Measurements from ENCODE around the gene PLXNA2. TPM values are rescaled to one million over a fixed set of nuclear protein-coding genes. Genes with fewer than 3 reads are reported as not detected.

PLXNA2 gene
- total RNA-seq, 2 donors from 2014 or later = 7.3 to 8.9 TPM

DNA sequence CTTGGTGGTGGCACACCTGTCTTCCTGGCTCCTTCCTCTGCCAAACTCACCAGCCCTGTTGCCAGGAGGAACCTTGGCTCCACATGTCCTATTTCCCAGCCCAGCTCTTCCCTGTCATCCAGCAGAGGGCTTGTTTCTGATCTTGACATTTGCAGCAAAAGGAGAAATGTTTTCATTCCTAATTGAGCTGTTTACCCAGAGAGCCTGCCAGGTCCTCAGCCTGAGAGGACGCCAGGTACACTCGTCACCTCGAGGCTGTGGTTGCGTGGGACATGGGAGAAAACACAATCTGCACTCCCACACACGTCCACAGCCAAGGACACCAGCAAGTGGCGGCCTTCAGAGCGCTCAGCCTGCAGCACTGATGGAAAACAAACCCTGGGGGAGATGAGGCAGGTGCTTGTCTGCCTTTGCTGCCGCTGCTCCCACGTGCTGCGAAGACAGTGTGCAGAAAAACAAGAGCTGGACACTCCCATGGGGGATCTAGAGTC, 200.4 kb downstream of the PLXNA2 start:
- peaks cover 3% of the 10 kb centered on the region for H3K4me1 ChIP-seq (replicated peaks)
- no peaks in the 10 kb centered on the region for H3K9me3 ChIP-seq
- TF ChIP-seq, protein P1, sequence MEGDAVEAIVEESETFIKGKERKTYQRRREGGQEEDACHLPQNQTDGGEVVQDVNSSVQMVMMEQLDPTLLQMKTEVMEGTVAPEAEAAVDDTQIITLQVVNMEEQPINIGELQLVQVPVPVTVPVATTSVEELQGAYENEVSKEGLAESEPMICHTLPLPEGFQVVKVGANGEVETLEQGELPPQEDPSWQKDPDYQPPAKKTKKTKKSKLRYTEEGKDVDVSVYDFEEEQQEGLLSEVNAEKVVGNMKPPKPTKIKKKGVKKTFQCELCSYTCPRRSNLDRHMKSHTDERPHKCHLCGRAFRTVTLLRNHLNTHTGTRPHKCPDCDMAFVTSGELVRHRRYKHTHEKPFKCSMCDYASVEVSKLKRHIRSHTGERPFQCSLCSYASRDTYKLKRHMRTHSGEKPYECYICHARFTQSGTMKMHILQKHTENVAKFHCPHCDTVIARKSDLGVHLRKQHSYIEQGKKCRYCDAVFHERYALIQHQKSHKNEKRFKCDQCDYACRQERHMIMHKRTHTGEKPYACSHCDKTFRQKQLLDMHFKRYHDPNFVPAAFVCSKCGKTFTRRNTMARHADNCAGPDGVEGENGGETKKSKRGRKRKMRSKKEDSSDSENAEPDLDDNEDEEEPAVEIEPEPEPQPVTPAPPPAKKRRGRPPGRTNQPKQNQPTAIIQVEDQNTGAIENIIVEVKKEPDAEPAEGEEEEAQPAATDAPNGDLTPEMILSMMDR (IDR thresholded peaks at IDR 0.05) = peak in 1 of 4 experiments; percentile 11
- TF ChIP-seq POLR2AphosphoS5 (IDR thresholded peaks at IDR 0.05) (peak; percentile 56), POLR2A (IDR thresholded peaks at IDR 0.05) (no peak)
- no peak overlapping the region for H3K27ac ChIP-seq
- peak; percentile 36 for DNase-seq (ENCODE audit: low spot score)
- 72% methylated on average over 3 of the region's 10 CpGs for WGBS
- H3K4me3 ChIP-seq = no peak overlapping the region
- H3K36me3 ChIP-seq = no peaks in the 10 kb centered on the region
- intact Hi-C loops (cut with DNase I) = no loop called here
- no peaks in the 10 kb centered on the region for H3K27me3 ChIP-seq (replicated peaks; ENCODE audit: insufficient read depth)

GRCh38 chr1:208042868-208043267, 201.3 kb downstream of the PLXNA2 start:
- Histone ChIP-seq H3K4me1 (replicated peaks) (peaks cover 3% of the 10 kb centered on the region), H3K36me3 (no peaks in the 10 kb centered on the region), H3K27ac (no peak overlapping the region), H3K4me3 (no peak overlapping the region), H3K27me3 (replicated peaks; ENCODE audit: insufficient read depth) (no peaks in the 10 kb centered on the region), H3K9me3 (no peaks in the 10 kb centered on the region)
- no peak for TF ChIP-seq POLR2AphosphoS5 (IDR thresholded peaks at IDR 0.05)
- TF ChIP-seq, protein P1 (IDR thresholded peaks at IDR 0.05) = no peak
- no peak for TF ChIP-seq POLR2A (IDR thresholded peaks at IDR 0.05)
- DNase-seq (ENCODE audit: low spot score) = no peak
- whole genome bisulfite sequencing = 93% methylated on average over 13 of the region's 13 CpGs
- intact Hi-C loops (cut with DNase I) = no loop called here

DNA sequence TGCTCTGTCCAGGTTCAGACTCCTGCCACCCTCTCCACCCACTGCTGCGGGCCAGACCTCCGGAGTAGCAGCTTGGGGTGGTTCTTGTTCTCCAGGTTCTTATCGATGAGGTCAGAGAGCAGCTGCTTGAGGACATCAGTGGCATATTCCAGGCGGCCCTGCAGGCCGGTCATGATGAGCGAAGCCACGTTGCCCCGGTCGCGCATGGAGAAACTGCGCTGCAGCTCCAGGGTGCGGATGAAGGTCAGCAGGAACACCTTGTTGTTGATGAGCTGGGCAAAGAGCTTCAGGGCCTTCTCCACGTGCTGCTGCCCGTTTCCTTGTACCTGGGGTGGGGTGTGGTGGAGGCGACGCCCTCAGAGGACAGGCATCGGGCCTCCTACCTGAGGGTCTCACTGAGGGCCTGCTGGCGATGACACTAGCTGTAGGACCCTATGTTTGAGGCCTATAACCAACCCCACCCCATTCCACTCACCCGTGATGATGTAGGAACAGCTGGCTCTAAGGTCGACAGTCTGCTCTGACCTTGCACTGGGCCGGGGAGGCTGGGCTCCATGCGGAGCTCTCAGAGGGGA, 202.1 kb downstream of the PLXNA2 start:
- no peak overlapping the region for H3K4me3 ChIP-seq
- intact Hi-C loops (cut with DNase I) = no loop called here
- TF ChIP-seq POLR2A (IDR thresholded peaks at IDR 0.05) = no peak
- TF ChIP-seq POLR2AphosphoS5 (IDR thresholded peaks at IDR 0.05) = no peak
- TF ChIP-seq, protein P1 (IDR thresholded peaks at IDR 0.05) = no peak
- H3K9me3 ChIP-seq = no peaks in the 10 kb centered on the region
- no peaks in the 10 kb centered on the region for H3K27me3 ChIP-seq (replicated peaks; ENCODE audit: insufficient read depth)
- DNase-seq (ENCODE audit: low spot score) = no peak
- no peaks in the 10 kb centered on the region for H3K36me3 ChIP-seq
- no peak overlapping the region for H3K27ac ChIP-seq
- 95% methylated on average over 22 of the region's 22 CpGs for WGBS
- H3K4me1 ChIP-seq (replicated peaks) = no peaks in the 10 kb centered on the region

DNA sequence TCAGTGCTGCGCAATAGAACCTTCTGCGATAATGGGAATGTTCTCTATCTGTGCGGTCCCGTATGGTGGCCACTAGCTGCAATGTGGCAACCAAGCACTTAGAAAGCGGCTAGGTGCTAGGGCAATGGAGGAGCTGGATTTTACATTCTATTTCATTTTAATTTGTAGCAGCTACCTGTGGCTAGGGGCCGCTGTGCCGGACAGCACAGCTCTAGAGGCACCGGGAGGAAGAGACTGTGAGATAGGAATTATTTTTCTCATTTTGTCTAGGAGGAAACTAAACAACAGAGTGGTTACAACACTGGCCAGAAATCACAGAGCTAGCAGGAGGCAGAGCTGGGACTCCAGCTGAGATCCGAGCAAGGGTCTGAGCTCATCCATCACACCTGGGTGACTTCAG, 202.7 kb downstream of the PLXNA2 start:
- intact Hi-C loops (cut with DNase I) = no loop called here
- no peaks in the 10 kb centered on the region for H3K4me1 ChIP-seq (replicated peaks)
- no peak overlapping the region for H3K27ac ChIP-seq
- no peaks in the 10 kb centered on the region for H3K27me3 ChIP-seq (replicated peaks; ENCODE audit: insufficient read depth)
- H3K36me3 ChIP-seq = no peaks in the 10 kb centered on the region
- 97% methylated on average over 9 of the region's 9 CpGs for WGBS
- no peak for DNase-seq (ENCODE audit: low spot score)
- TF ChIP-seq, protein P1 (IDR thresholded peaks at IDR 0.05) = no peak
- TF ChIP-seq POLR2A (IDR thresholded peaks at IDR 0.05) (no peak), POLR2AphosphoS5 (IDR thresholded peaks at IDR 0.05) (no peak)
- H3K4me3 ChIP-seq = no peak overlapping the region
- H3K9me3 ChIP-seq = no peaks in the 10 kb centered on the region

GRCh38 chr1:208040821-208041297, 203.3 kb downstream of the PLXNA2 start:
- Histone ChIP-seq H3K36me3 (no peaks in the 10 kb centered on the region), H3K4me3 (no peak overlapping the region), H3K27ac (no peak overlapping the region), H3K4me1 (replicated peaks) (no peaks in the 10 kb centered on the region), H3K27me3 (replicated peaks; ENCODE audit: insufficient read depth) (no peaks in the 10 kb centered on the region), H3K9me3 (no peaks in the 10 kb centered on the region)
- WGBS = 91% methylated on average over 6 of the region's 6 CpGs
- intact Hi-C loops (cut with DNase I) = no loop called here
- no peak for TF ChIP-seq POLR2A (IDR thresholded peaks at IDR 0.05)
- no peak for TF ChIP-seq POLR2AphosphoS5 (IDR thresholded peaks at IDR 0.05)
- TF ChIP-seq, protein P1 (IDR thresholded peaks at IDR 0.05) = no peak
- DNase-seq (ENCODE audit: low spot score) = no peak
